HG03521 (cell line): ENCODE measurements around the gene EPB41L3.

ENCODE experiments used
- ATAC-seq: cut with Tn5 transposase; IDR thresholded peaks from one replicate; pipeline ENCODE4 v1.9.1; 2021; ENCODE audit warnings: mild to moderate bottlenecking, moderate library complexity; ENCODE audit not compliant: unreplicated experiment

EPB41L3 gene

DNA sequence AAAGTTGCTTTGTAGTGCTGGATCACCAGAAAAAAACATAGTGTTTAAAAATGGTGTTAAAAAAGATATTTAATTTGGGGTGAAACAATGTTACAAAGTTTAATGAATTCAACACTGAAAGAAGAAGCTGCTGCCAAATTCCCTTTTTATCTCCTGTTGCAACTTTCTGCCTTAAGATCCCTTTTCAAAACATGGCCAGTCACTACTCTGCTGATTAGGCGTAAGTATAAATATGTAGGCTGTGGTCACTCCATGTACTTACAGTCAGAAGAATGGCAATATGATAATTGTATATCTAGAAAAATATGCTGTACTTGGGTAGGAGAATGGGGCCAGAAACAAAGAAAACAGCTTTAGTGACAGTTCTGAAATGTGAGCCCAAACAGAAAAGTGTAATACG is 124.8 kb downstream of the EPB41L3 start:
- no peak for ATAC-seq

DNA sequence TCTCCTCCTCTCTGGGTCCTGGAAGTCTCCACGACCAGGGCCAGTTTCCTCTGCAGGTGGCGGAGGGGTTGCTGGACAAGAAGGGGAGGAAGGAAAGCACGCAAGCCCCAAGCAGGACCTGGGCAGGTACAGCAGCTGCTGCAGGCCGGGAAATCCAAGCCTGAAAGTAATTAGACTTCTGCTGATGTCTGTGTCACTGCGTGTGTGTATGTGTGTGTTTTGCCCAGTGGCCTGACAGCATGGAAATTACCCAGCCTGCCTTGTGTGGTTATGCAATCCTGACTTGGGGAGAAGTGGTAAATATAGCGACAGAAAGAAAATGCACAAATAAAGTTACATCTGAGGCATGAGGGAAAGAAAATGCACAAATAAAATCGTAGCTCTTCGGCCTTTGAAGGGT is 126.5 kb downstream of the EPB41L3 start:
- no peak for ATAC-seq

GRCh38 chr18:5416112-5416511 is 127.7 kb downstream of the EPB41L3 start:
- no peak for ATAC-seq

- ATAC-seq: no peak
These were observed 128.1 kb downstream of the EPB41L3 start for GRCh38 chr18:5415665-5416064.

DNA sequence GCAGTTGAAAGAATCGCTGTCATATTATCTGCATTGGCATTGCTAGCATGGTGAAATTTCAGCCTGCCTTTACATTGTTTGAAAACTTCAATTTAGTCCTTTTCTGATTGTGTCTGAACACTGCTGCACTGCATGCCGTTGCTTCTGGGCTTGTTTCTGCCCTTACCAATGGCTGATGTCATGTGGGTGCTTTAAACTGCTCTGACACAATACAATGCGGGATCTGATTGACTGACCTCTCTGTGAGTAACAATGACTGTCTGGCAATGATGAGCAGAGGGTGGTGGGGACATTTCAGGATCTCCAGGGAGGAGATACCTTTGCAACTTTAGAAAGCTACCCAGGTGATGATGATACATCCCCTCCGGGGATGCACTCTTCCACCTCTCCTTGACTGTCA is 128.8 kb downstream of the EPB41L3 start:
- ATAC-seq: no peak

DNA sequence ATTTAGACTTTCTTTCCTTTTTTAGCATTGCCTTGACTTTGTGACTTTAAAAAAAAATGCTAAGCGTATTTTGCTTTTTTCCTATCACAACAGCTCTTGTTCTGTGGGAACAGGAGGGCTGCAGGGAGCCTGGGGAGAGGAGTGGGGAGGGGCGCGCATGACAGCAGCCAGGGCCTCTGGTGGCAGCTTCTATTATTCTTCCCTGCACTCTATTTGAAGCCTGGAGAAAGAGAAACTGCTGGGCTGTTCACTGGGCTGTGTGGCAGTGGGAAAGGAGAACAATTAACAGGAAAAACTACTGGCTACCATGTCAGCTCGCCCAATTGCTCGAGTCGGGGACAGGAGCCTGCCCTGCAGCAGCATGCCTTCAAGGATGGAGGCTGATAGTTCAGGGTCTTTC is 129.3 kb downstream of the EPB41L3 start:
- no peak for ATAC-seq

DNA sequence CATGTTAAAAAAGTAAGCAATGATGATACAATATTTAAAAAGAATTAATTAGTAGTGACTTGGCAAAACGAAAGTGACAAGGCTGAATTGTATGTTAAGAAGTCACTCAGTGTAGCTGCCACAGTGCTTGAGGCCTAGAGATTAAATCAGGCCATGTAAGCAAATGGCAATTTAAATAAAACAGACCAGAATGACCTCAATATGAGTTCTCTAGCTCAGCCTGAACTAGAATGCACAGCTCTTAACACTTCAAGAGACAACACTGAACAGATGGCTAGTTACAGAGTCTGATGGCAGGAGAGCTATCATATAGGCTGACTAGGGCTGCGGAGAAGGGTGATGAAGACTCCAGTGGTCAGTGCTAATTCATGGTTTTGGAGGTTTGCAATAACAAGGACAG is 130.3 kb downstream of the EPB41L3 start:
- no peak for ATAC-seq

- no peak for ATAC-seq
These were observed 133.2 kb downstream of the EPB41L3 start for GRCh38 chr18:5410582-5410981.

DNA sequence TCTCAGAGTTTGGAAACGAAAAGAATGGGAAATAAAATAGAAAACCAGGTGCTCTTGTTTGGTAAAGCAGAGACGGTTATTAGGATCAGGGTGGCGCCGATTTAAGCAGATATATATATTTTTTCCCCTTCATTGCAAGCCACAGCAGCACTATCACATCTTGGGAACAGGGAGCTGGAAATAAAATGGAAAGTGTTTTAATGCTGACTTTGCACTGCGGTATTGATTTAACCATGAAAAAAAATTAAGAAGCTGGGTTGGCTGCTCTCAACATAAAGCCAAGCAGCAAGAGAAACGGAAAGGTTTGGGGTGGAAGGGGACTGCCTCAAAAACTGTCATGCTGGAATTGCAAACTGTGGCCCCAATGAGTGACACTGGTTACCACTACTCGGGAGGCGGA is 145.5 kb downstream of the EPB41L3 start:
- ATAC-seq: no peak

DNA sequence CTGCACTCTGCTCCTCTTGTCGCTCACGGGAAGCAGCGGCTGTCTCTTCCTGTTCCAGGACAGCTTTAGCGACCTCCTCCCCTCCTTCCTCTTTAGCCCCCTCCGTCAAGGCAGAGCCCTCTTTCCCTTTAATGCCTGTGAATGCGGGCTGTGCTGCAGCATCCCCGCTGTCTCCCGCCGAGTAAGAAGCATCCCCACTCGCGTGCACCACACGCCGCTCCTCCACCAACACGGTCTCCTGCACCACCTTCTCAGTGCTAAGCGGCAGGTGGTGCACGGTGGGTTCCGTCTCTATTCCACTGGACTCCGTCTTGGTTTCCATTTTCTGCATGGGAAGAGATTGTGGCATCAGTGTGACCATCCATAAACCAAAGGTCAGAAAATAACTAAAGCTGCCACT is 146.7 kb downstream of the EPB41L3 start:
- ATAC-seq: no peak

- ATAC-seq: no peak
These were observed 147.8 kb downstream of the EPB41L3 start for GRCh38 chr18:5395860-5396448.

GRCh38 chr18:5393779-5394178 is 150.0 kb downstream of the EPB41L3 start:
- no peak for ATAC-seq

- no peak for ATAC-seq
These were observed 152.4 kb downstream of the EPB41L3 start for GRCh38 chr18:5391409-5391808.

GRCh38 chr18:5389356-5389755 is 154.4 kb downstream of the EPB41L3 start:
- ATAC-seq: no peak

DNA sequence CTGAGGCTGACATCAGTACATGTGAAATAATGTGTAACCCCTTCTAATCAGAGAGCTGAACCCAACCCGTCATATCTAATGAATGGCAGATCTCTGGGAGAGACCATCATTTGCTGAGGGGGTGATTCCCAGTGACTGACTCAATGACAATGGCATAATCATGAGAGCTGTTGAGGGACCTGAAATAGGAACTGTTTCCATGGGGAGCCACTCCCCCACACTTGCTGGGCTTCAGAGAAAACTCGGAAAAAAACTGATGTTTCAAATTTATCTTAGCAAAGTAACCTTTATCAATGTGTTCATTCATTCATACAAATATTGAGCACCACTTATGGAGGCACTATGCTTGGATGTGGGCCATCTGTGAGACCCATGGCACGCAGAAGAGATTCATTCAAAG is 154.9 kb downstream of the EPB41L3 start:
- no peak for ATAC-seq

DNA sequence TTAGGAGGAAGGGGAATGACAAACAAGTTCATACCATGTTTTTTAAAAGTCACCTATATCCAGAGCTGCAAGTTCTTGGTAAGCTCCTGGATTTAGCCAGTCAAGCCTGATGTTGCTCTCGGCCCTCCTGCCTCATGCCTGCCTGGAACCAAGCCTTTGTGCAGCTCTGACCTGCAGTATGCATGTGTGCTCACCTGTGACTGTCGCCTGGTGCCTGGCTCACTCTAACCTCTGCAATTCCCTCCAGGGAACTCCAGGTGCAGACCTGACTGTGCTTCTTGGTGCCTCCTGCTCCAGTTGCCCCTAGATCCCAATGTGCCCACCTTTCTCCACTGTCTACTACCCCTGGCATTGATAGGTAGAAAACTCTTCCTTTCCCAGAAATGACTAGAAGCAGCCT is 163.2 kb downstream of the EPB41L3 start:
- ATAC-seq: no peak

- ATAC-seq: no peak
These were observed 166.8 kb downstream of the EPB41L3 start for GRCh38 chr18:5376986-5377385.

DNA sequence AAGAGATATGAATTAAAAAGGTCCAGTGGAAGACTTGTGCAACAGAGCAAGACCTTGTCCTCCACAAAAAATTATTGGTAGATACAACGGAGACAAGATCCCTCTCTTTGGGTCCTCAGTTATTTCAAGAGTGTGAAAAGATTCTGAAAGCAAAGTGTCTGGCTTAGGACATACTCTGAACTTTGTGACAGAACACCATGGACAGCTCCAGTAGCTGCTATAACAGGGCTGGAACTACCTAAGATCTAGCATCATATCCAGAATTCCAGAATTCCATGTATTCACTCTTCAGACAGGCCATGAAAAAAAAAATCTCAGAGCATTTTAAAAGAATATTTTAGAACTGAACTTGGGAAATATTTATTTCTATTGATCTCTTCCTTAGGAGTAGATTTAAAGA is 173.5 kb downstream of the EPB41L3 start:
- no peak for ATAC-seq

DNA sequence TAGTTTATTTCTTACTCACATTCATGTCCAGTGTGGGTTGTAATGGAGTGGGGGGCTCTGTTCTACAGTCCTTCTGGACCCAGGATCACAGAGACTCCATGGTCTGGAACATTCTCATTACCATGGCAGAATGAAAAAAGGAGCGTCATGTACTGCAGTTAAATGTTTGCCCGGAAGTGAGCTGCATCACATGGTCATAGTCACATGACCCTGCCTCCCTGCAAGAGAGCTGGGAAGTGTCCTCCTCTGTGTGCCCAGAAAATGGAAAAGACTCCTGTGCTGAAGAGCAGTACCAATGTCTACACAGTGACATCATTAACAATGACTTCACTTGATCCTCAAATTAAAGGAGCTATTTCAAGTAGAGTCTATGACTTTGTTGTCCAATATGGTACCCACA is 174.3 kb downstream of the EPB41L3 start:
- ATAC-seq: no peak

- no peak for ATAC-seq
These were observed 178.4 kb downstream of the EPB41L3 start for GRCh38 chr18:5365443-5365842.

DNA sequence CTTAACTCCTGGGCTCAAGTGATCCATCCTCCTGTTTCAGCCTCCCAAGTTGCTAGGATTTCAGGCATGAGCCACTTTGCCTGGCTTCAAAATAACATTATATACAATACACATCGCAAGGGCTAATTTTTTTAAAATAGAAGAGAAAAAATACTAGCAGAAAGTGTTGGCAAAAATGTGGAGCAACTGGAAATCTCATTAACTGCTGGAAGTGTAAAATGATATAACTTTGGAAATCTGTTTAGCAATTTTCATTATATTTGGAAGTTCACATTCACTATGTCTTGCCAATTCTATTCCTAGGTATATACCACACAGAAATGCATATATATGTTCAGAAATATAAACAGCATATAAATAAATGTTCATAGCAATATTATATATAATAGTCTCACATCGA is 193.2 kb downstream of the EPB41L3 start:
- no peak for ATAC-seq
